Cortex of kidney (tissue), 1 donor: ENCODE results near the gene PDLIM3.

Experiments used
- DNase-seq: peaks from one replicate; lab custom pipeline; 2025; lab: John Stamatoyannopoulos, UW

PDLIM3 gene

GRCh38 chr4:185470501-185471195 lies 64.7 kb downstream of the PDLIM3 start:
- no peak for DNase-seq

- DNase-seq = no peak
Measured at GRCh38 chr4:185469580-185470154, 65.6 kb downstream of the PDLIM3 start.

DNA sequence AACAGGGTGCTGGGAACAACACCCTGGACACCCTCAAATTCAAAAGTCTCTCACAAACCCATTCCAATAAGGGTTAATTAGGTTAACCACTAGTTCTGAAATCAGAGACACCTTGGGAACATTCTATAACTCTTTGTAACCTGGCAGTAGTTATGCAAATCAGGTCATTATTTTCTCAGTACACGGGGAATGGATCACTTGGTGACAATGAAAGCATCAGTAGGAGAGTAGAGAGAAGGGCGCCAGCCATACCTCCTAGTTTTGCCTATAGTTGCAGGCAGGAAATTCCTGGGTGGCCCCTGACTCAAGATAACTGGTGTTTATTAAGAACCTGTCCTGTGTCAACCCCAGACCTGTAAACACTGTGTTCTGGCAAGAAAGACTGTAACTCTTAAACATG lies 66.3 kb downstream of the PDLIM3 start:
- no peak for DNase-seq

GRCh38 chr4:185467991-185468390 lies 67.3 kb downstream of the PDLIM3 start:
- no peak for DNase-seq

DNA sequence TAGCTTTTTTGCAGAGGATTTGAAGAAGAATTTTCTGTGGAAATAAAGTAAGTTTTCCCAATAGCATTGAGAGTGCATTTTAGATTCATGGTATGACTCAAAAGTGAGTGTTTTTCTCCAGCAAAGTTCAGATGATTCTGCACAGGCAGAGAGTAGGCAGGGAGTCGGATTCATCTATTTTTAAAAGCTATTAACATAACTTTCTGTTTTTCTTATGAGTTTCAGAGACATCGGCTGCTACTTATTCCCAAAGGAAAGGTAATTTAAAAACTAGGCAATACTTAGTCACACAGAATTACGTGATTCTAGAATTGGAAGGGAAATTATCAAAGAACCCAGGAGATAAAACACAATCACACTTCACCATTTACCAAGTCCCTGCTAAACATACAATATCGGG lies 68.2 kb downstream of the PDLIM3 start:
- no peak for DNase-seq

DNA sequence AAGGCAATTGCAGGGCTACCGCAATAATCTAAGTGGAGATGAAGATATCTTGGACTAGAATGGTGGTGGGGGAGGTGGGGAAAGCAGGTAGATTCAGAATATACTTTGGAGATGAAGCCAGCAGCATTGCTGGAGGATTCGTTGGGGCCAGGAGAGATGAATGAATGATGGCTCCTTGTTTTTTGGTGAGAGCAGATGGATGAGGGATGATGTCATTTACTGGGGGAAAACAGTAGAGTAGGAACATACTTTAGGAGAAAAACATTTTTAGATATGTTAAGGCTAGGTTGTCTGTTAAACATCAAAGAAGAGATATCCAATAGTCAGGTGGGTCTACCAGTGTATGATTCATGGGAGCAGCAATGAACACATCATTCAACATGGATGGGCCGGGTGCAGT lies 69.6 kb downstream of the PDLIM3 start:
- no peak for DNase-seq

GRCh38 chr4:185464887-185465286 lies 70.4 kb downstream of the PDLIM3 start:
- DNase-seq = no peak

DNA sequence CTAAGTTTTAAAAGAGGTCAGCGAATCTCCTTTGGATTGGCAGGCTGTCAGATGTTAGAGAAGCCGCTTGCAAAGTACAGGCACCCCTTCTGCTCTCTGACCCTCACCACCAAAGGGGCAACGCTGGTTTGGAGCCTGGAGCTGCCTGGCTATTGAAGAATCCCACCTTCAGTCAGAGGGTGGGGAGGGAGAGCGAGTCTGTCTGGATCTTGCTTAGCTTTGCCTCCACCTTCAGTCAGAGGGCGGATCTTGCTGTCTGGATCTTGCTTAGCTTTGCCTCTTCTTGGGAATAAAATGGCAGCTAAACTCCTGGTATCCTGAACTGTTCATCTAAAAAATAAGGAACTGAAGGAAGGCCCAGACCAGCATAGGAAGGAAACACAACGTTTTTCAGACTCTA lies 71.1 kb downstream of the PDLIM3 start:
- DNase-seq = no peak

GRCh38 chr4:185463541-185463940 lies 71.8 kb downstream of the PDLIM3 start:
- no peak for DNase-seq

DNA sequence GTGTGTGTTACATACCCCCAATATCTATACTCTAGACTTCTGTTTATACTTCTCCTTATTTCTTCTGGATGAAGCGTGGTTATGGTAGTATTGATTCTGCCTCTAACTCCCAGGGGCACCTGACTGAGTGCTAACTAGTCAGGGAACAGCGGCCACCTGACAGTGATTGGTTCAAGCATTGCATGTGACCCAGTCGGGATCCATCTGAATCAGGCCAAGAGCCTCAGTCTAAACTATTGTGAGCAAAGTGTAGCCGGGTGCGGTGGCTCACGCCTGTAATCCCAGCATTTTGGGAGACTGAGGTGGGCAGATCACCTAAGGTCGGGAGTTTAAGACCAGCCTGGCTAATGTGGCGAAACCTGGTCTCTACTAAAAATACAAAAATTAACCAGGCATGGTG lies 73.7 kb downstream of the PDLIM3 start:
- DNase-seq = no peak

GRCh38 chr4:185457136-185457535 lies 78.2 kb downstream of the PDLIM3 start:
- no peak for DNase-seq

DNA sequence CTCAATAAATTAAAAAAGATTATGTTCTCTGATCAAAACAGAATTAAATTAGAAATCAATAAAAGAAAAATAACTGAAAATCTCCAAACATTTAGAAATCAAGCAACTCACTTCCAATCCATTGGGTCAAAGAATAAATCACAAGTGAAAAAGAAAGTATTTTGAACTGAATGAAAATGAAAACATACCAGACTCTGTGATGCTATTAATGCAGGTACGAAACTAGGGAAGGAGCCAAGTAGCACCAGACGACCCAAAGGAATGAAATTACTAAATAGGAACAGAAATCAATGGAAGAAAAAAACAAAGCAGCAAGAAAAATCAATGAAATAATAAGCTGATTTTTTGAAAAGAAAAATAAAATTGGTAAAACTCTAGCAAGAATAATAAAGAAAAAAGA lies 79.2 kb downstream of the PDLIM3 start:
- no peak for DNase-seq
